SJSA1 (cell line): ENCODE data around the gene TBX2. TPM values are rescaled to one million over a fixed set of nuclear protein-coding genes. Genes with fewer than 3 reads are reported as not detected.
"Not testable (repeated sequence)": the region's sequence is repeated elsewhere in the genome, so short reads cannot be mapped to it uniquely, and the experiment has no call there.

Experiments
- DNase-seq, 2 experiments: peaks; one replicate each; pipeline ENCODE4 v3.0.0-alpha.2; 2015 to 2020; ENCODE audit warnings: low spot score in 2 of 2, low read depth in 1 of 2
- H3K27ac ChIP-seq: fragments of 250-450 bp; sonication (Bioruptor Pico); 2 replicates; pipeline ENCODE4 v1.5.1; 2020; ENCODE audit warnings: mild to moderate bottlenecking, moderate library complexity
- H3K27me3 ChIP-seq: fragments of 250-450 bp; sonication (Bioruptor Pico); replicated peaks from 2 replicates; pipeline ENCODE4 v1.5.1; 2020; ENCODE audit warnings: mild to moderate bottlenecking, moderate library complexity
- H3K36me3 ChIP-seq: fragments of 250-450 bp; sonication (Bioruptor Pico); 2 replicates; pipeline ENCODE4 v1.5.1; 2020; ENCODE audit warnings: mild to moderate bottlenecking
- H3K4me1 ChIP-seq: fragments of 250-450 bp; sonication (Bioruptor Pico); replicated peaks from 2 replicates; pipeline ENCODE4 v1.6.1; 2021; ENCODE audit warnings: mild to moderate bottlenecking
- H3K4me3 ChIP-seq: fragments of 250-450 bp; sonication (Bioruptor Pico); 2 replicates; pipeline ENCODE4 v1.5.1; 2020; ENCODE audit warnings: mild to moderate bottlenecking
- H3K9me3 ChIP-seq: fragments of 250-450 bp; sonication (Bioruptor Pico); replicated peaks from 2 replicates; pipeline ENCODE4 v1.5.1; 2020; ENCODE audit warnings: mild to moderate bottlenecking
- total RNA-seq: library from RNA; depleted of rRNA; stranded (reverse); fragments of >200 nt; shearing (Covaris generic); gene quantifications from 2 replicates; pipeline ENCODE4 v1.2.3, GENCODE V29; 2014

The TBX2 gene
- total RNA-seq, 1 experiment from 2014 or later = 6.8 TPM

DNA sequence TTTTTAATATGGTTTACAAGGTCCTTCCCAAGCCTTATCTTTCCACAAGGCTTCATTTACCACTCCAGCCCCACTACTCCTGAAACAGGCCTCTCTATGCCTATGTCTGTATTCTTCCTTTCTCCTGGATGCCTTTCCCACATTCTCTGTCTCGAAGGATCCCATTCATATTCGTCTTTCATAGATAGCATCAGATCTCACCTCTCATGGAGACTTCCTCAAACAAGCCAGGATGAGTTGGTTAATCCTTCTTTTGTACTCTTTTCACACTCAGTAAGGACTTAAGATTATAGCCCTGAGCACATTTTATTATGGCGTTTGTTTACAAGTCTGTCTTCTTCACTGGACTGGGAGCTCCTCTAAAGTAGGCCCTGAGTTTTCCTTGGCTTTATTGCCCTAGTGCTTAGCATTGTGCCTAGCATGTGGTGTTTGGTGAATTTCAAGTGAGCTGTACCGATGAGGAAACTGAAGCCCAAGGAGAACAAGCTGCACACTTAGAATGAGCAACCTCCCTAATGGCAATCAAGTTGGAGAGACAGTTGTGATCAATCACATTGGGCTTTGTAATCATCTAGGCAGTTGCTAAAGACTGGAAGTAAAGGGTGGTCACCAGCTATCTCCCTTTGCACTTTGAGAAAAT, 42.6 kb downstream of the TBX2 start:
- Histone ChIP-seq H3K4me1 (peaks cover 9% of the 10 kb centered on the region), H3K27me3 (no peaks in the 10 kb centered on the region), H3K9me3 (no peaks in the 10 kb centered on the region), H3K36me3 (no peaks in the 10 kb centered on the region), H3K27ac (no peak overlapping the region), H3K4me3 (no peak overlapping the region)
- no peak for DNase-seq

- Histone ChIP-seq H3K27me3 (no peaks in the 10 kb centered on the region), H3K9me3 (no peaks in the 10 kb centered on the region), H3K36me3 (no peaks in the 10 kb centered on the region), H3K27ac (no peak overlapping the region), H3K4me3 (no peak overlapping the region), H3K4me1 (peaks cover 9% of the 10 kb centered on the region)
- no peak for DNase-seq
Measured at GRCh38 chr17:61442878-61443474, 43.3 kb downstream of the TBX2 start.

DNA sequence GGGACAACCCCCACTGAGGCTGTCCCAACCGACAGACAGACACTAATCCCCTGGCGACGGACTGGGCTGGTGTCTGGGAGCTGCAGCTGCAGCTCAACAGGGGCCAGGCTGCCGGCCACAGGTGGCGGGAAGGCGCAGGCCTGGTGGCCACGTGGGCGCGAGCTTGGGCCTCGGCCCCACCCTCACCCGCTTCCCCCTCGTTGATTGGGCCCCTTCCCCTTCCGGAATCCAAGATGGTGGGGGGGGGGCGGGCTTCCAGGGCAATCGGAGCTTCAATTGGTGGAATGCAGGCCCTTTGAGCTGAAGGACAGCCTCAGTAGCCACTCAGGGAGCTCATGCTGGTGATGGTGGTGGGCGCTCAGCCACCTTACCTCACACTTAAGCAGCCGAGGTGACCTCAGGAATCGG, 43.8 kb downstream of the TBX2 start:
- no peak for DNase-seq
- Histone ChIP-seq H3K27me3 (no peaks in the 10 kb centered on the region), H3K27ac (no peak overlapping the region), H3K36me3 (no peaks in the 10 kb centered on the region), H3K9me3 (no peaks in the 10 kb centered on the region), H3K4me1 (peaks cover 9% of the 10 kb centered on the region), H3K4me3 (no peak overlapping the region)

DNA sequence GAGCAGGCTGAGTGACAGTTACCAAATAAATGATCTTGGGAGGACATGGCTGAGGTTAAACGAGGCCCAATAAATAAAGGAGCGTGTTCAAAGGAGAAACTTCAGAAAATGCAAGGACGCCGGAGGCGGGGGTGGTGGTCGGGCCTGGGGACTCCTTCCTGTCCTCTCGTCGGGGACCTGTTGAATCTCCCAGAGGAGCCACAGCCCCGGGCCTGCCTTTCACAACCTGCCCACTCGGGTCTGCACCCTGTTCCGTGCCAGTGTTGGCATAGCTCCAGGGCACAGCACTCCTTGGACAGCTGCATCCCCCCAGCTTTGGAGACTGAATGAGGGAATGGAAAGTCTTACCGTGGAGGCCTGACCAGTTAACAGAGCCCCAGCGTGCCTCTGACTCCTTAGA, 44.4 kb downstream of the TBX2 start:
- peaks cover 9% of the 10 kb centered on the region for H3K4me1 ChIP-seq
- H3K4me3 ChIP-seq = no peak overlapping the region
- no peak overlapping the region for H3K27ac ChIP-seq
- no peak for DNase-seq
- no peaks in the 10 kb centered on the region for H3K36me3 ChIP-seq
- no peaks in the 10 kb centered on the region for H3K9me3 ChIP-seq
- H3K27me3 ChIP-seq = no peaks in the 10 kb centered on the region

- H3K36me3 ChIP-seq = no peaks in the 10 kb centered on the region
- DNase-seq = peak in 1 of 2 experiments; percentile 62
- peaks cover 9% of the 10 kb centered on the region for H3K4me1 ChIP-seq
- no peak overlapping the region for H3K27ac ChIP-seq
- no peaks in the 10 kb centered on the region for H3K9me3 ChIP-seq
- H3K27me3 ChIP-seq = no peaks in the 10 kb centered on the region
- H3K4me3 ChIP-seq = no peak overlapping the region
Measured at GRCh38 chr17:61444831-61445230, 45.2 kb downstream of the TBX2 start.

DNA sequence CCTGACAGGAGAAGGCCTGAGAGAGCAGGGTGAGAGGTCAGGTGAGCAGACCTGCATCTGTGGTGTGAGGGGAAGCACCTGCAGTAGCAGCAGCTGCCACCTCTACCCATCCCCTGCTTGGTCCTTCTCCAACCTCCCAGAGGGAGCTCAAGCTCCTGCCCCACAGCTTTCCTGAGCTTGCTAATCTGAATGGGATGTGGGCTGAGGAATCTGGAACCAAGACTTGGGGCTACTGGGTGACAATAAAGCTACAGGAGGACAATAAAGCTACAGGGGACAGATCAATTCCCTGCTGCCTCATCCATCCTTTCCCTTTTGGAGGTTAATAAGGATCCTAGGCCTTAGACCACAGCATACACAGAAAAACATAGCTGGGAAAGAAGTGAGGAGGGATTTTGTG, 47.7 kb downstream of the TBX2 start:
- H3K4me3 ChIP-seq = no peak overlapping the region
- H3K36me3 ChIP-seq = no peaks in the 10 kb centered on the region
- peaks cover 9% of the 10 kb centered on the region for H3K4me1 ChIP-seq
- H3K27ac ChIP-seq = no peak overlapping the region
- no peaks in the 10 kb centered on the region for H3K9me3 ChIP-seq
- no peaks in the 10 kb centered on the region for H3K27me3 ChIP-seq
- no peak for DNase-seq

GRCh38 chr17:61448042-61448441, 48.4 kb downstream of the TBX2 start:
- Histone ChIP-seq H3K27ac (no peak overlapping the region), H3K9me3 (no peaks in the 10 kb centered on the region), H3K36me3 (no peaks in the 10 kb centered on the region), H3K4me1 (peaks cover 9% of the 10 kb centered on the region), H3K4me3 (no peak overlapping the region), H3K27me3 (no peaks in the 10 kb centered on the region)
- DNase-seq = no peak

DNA sequence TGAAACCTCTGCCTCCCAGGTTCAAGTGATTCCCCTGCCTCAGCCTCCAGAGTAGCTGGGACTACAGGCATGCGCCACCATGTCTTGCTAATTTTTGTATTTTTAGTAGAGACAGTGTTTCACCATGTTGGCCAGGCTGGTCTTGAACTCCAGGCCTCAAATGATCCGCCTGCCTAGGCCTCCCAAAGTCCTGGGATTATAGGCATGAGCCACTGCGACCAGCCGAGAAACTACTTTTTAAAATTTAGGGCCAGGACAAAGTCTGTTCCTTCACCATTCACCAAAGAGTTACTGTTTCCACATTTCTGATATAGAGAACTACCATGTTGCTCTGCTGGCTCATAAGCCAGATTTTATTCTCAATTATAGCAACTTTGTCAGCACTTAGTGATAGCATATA, 49.5 kb downstream of the TBX2 start:
- not testable (repeated sequence) for H3K9me3 ChIP-seq, H3K27me3 ChIP-seq, DNase-seq, H3K4me3 ChIP-seq, H3K27ac ChIP-seq, H3K36me3 ChIP-seq, H3K4me1 ChIP-seq

DNA sequence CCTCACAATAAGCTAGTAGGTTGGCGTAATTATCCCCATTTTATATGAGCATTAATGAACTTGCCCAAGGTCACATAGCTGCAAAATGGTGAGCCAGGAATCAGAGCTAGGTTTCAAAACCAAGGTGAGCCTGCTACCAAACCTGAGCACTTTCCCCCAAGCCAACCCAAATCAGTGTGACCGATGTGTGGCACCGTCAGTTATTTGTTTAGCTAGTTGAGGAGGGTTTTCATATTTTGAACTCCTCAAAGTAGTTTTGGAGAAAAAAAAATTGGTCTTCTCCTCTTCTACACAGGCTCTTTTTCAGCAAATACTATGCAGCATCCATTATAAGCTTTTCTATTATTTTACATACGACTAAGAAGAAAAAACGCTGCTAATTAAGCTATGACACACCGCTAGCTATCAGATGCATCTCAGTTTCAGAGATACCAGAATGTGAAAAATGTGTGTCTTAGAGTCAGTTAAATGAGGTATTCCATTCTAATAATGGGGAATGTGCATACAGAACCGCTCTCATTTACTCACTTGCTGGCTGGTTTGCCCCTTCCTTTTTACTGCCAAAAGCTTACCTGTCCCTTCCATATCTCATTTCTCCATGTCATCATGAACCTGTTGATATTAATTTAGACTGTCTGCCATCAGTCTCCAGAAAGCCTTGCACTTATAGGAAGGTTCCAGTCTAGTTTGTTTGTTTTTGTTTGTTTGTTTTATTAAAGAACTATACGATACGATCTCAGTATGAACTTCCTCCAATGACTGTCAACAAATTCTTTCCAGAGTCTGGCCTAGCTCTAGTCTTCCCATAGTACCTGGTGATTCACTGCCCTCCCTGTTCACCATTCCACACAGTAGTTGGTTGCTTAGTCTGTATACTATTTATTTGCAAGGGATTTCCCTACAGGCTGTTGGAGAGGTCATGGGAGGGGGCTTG, 50.3 kb downstream of the TBX2 start:
- peaks cover 8% of the 10 kb centered on the region for H3K9me3 ChIP-seq
- no peak overlapping the region for H3K27ac ChIP-seq
- no peak for DNase-seq
- peaks cover 2% of the 10 kb centered on the region for H3K4me1 ChIP-seq
- no peaks in the 10 kb centered on the region for H3K27me3 ChIP-seq
- H3K36me3 ChIP-seq = no peaks in the 10 kb centered on the region
- H3K4me3 ChIP-seq = no peak overlapping the region

DNA sequence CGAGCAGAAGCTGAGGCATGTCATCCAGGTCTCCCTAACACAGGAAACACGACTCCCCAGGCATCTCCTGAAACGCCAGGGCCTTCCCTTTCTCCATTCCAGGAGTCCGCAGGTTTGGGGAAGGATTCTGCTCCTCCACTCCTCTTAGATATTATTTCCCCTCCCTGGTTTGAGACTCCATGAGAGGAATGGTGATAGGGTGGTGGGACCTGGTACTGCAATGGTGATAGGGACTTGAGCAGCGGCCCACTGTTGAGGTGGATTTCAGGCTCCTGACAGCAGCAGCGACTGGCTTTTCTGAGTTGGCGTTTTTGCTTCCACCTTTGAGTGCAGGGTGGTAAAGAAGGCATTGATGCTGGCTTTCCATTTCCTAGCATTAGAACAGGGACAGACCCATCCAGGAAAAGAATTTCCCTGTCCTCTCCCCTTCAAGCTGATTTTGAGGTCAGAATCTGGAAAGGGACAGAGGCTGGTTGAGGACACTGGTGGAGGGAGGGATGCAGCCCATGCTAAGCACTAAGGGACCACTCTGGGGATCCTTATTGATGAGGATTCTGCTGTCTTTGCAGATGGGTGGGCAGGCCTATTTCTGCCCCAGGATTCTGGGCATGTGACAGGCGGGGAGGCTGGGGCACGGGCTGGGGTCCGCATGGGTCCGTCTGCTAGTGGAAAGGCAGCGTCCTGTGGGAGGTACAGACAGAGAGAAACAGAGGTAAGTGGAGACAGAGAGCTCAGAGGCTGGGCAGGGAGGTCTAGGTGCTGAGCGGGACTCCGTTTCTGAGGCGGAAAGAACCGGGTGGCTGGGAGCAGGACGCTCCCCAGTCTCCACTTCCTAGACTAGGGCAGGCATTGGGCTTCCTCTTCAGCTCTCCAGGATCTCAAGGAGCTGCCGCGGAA, 51.2 kb downstream of the TBX2 start:
- Histone ChIP-seq H3K36me3 (no peaks in the 10 kb centered on the region), H3K4me1 (no peaks in the 10 kb centered on the region), H3K27me3 (no peaks in the 10 kb centered on the region), H3K9me3 (peaks cover 17% of the 10 kb centered on the region), H3K27ac (no peak overlapping the region), H3K4me3 (no peak overlapping the region)
- no peak for DNase-seq

DNA sequence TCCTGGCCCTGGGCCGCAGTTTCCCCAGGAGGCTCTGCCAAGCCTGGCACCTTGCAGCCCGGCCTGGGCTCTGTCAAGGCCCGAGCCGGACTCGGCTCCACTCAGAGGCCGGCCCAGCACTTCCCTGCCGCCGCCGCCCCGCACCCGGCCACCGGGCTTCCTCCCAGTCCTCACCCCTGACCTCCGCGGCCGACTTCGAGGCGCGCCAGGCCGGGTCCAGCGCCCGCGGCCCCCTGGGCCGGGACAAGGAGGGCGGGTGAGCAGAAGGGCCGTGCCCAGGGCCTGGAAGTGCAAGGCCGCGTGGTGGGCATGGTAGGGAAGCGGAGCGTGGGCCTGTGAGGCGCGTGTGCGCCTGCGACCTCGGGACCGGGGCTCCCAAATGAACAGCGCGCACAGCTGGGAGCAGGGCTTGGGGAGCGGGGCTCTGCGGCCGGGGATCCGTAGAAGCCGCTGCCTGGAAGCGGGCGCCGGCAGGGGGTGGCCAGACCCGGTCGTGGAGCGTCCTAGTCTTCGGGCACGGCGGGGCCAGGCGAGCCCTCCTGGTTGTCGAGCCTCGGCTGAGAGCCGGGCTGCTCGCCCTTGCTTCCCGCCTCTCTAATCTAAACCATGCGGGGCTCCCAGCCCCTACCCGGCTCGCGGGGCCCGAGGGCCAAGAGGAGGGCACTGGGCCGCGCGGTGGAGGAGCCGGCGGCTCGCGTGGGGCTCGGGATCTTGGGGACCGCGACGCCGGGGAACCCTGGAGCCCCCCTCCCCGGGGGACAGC, 52.1 kb downstream of the TBX2 start:
- Histone ChIP-seq H3K4me1 (no peaks in the 10 kb centered on the region), H3K36me3 (no peaks in the 10 kb centered on the region), H3K27ac (no peak overlapping the region), H3K9me3 (peaks cover 21% of the 10 kb centered on the region), H3K27me3 (no peaks in the 10 kb centered on the region), H3K4me3 (no peak overlapping the region)
- no peak for DNase-seq

DNA sequence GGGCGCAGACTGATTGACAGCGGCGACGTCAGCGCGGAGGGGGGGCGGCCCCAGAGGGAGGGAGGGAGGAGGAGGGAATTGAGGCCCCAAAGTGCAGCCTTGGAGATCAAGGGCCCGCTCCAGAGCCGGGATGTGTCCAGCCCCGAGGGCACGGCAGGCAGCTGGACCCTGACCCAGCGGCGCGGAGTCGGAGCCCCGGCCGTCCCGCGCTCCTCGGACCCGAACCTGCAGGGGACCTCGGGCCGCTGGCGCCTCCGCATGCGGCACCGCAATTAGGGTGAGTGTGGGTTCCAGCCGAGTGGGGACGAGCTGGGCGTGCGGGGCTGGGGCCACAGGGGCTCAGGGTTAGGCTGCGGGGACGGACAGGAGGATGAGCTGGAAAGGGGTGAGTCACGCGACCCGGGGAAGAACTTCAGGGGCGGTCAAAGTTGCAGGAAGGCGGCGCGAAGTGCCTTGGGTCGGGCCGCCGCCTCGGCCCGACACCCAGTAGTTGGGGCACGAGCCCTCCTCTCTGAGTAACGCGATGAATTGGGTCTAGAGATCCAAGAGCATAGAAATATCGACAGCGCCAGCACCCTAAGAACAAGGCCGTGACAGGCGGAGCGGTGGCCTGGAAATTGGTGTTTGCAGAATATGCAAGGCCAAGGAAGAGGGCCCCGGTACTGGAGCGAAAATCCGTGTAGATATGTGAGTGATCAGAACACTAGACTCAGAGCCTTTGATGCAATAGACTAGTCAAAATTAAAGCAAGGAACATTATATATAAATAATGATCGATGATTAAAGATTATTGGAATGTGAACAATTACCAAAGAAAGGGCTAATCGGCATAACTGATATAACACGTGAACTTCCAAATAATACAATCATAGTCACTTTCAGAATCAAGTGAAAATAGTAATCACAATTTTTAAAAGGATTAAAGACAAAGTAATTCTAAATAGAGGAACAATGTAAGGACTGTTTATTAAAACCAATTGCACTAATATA, 53.0 kb downstream of the TBX2 start, which contains the start of gene TBX4:
TSS of gene TBX4 (plus strand) at position 122 of the 990 bp plus-strand sequence. CDS start 4,069 bp downstream, outside the sequence.
- Histone ChIP-seq H3K36me3 (no peaks in the 10 kb centered on the region), H3K4me3 (no peak within 1 kb of the TSS), H3K9me3 (peaks cover 21% of the 10 kb centered on the region), H3K27me3 (no peaks in the 10 kb centered on the region), H3K4me1 (no peaks in the 10 kb centered on the region), H3K27ac (no peak within 1 kb of the TSS)
- DNase-seq = peak in 1 of 2 experiments; percentile 40
